Right cardiac atrium (tissue), 5 donors: ENCODE data around the gene NT5E. TPM values are rescaled to one million over a fixed set of nuclear protein-coding genes. Genes with fewer than 3 reads are reported as not detected.

Source experiments
- polyA plus RNA-seq: library from polyadenylated mRNA; stranded (reverse); fragments of 200-250 nt; gene quantifications from one replicate; pipeline ENCODE4 v1.2.3, GENCODE V29; 2013
- total RNA-seq, 4 donors: library from RNA; stranded (reverse); fragmentation: NEBNext Ultra II Directional; extraction: Animal tissue kit (Norgen Biotek cat#: 25700); gene quantifications; one replicate each; pipeline ENCODE4 v1.2.1, GENCODE V29; 2021
- donor health status: healthy with polysubstance abuse.
- donor health status: DM: no; HTN: yes; CAD: no.
- donor health status: DM: no; HTN: no; CAD: no.
- donor health status: DM: no; HTN: yes; CAD: no; lungs with severe emphysema.
- donor health status: DM: yes; HTN: yes; CAD: no.

The NT5E gene
- total and polyA plus RNA-seq, 5 donors, result 3.6 to 13.3 (median 9.1) TPM

Other genes starting within 250 kb of the NT5E start
- 10 to 100 TPM; 35.5 to 42.2 (median 39.9) TPM for gene SNX14, start 143.8 kb downstream of the NT5E start, total RNA-seq
- gene SNX14, start 143.8 kb downstream of the NT5E start, polyA plus RNA-seq, result 45.9 TPM
- 10 to 100 TPM; 60.8 to 89.5 (median 65.7) TPM for gene SYNCRIP, start 192.8 kb downstream of the NT5E start, total RNA-seq
- gene SYNCRIP, start 192.8 kb downstream of the NT5E start, polyA plus RNA-seq, result 31.7 TPM